HG03439 (cell line): ENCODE measurements around the gene CASP4.
"Not testable (repeated sequence)": the region's sequence is repeated elsewhere in the genome, so short reads cannot be mapped to it uniquely, and the experiment has no call there.

Experiments
- ATAC-seq: cut with Tn5 transposase; IDR thresholded peaks from one replicate; pipeline ENCODE4 v1.9.1; 2021; ENCODE audit warnings: mild to moderate bottlenecking, moderate library complexity; ENCODE audit not compliant: unreplicated experiment

CASP4 gene

GRCh38 chr11:104968355-104968855 lies at the start of gene CASP4:
Gene CASP4 (minus strand): TSS chr11:104968574. CDS start chr11:104968525, 49 bp downstream.
- ATAC-seq = peak; percentile 92

GRCh38 chr11:105007463-105007862 lies 39.1 kb upstream of the CASP4 start:
- ATAC-seq = no peak

GRCh38 chr11:105005451-105005845 lies 37.1 kb upstream of the CASP4 start:
- ATAC-seq = no peak

- no peak for ATAC-seq
Measured at GRCh38 chr11:105004021-105004420, 35.6 kb upstream of the CASP4 start.

GRCh38 chr11:105003151-105003550 lies 34.8 kb upstream of the CASP4 start:
- no peak for ATAC-seq

GRCh38 chr11:105000797-105001196 lies 32.4 kb upstream of the CASP4 start:
- peak; percentile 85 for ATAC-seq

- ATAC-seq = no peak
Measured at GRCh38 chr11:105000167-105000566, 31.8 kb upstream of the CASP4 start.

- no peak for ATAC-seq
Measured at GRCh38 chr11:104999721-105000120, 31.3 kb upstream of the CASP4 start.

GRCh38 chr11:104997288-104997687 lies 28.9 kb upstream of the CASP4 start:
- ATAC-seq = no peak

GRCh38 chr11:104995001-104995408 lies 26.6 kb upstream of the CASP4 start:
- no peak for ATAC-seq

- no peak for ATAC-seq
Measured at GRCh38 chr11:104992781-104993180, 24.4 kb upstream of the CASP4 start.

GRCh38 chr11:104991994-104992393 lies 23.6 kb upstream of the CASP4 start:
- no peak for ATAC-seq

GRCh38 chr11:104984808-104985207 lies 16.4 kb upstream of the CASP4 start:
- no peak for ATAC-seq

- no peak for ATAC-seq
Measured at GRCh38 chr11:104979839-104980238, 11.5 kb upstream of the CASP4 start.

GRCh38 chr11:104973616-104974015 lies 5.2 kb upstream of the CASP4 start:
- no peak for ATAC-seq

GRCh38 chr11:104972924-104973323 lies 4.5 kb upstream of the CASP4 start:
- not testable (repeated sequence) for ATAC-seq

GRCh38 chr11:104970756-104971155 lies 2.4 kb upstream of the CASP4 start:
- no peak for ATAC-seq

GRCh38 chr11:104968856-104969776 lies 742 bp upstream of the CASP4 start:
- ATAC-seq = no peak

- no peak for ATAC-seq
Measured at GRCh38 chr11:104967534-104968354, 630 bp downstream of the CASP4 start.

- ATAC-seq = no peak
Measured at GRCh38 chr11:104965735-104966134, 2.6 kb downstream of the CASP4 start.

GRCh38 chr11:104964247-104964646 lies 4.1 kb downstream of the CASP4 start:
- ATAC-seq = no peak

GRCh38 chr11:104962852-104963251 lies 5.5 kb downstream of the CASP4 start:
- no peak for ATAC-seq
